GM19035 (cell line): ENCODE results near the gene PLXNB1.
"Not testable (repeated sequence)": the region's sequence is repeated elsewhere in the genome, so short reads cannot be mapped to it uniquely, and the experiment has no call there.

Source experiments
- ATAC-seq: cut with Tn5 transposase; IDR thresholded peaks from one replicate; pipeline ENCODE4 v1.9.1; 2021; ENCODE audit not compliant: unreplicated experiment

The PLXNB1 gene

GRCh38 chr3:48429960-48430707 is at the start of gene PLXNB1:
TSS of gene PLXNB1 (minus strand) at chr3:48430086. CDS start at chr3:48424611, 5,475 bp downstream.
- no peak for ATAC-seq

GRCh38 chr3:48478626-48479555 is 49.0 kb upstream of the PLXNB1 start:
- no peak for ATAC-seq

- ATAC-seq = no peak
These were observed 48.2 kb upstream of the PLXNB1 start for GRCh38 chr3:48477959-48478520.

GRCh38 chr3:48476426-48477053 is 46.7 kb upstream of the PLXNB1 start:
- ATAC-seq = no peak

GRCh38 chr3:48475188-48475587 is 45.3 kb upstream of the PLXNB1 start:
- ATAC-seq = no peak

GRCh38 chr3:48474619-48475018 is 44.7 kb upstream of the PLXNB1 start:
- ATAC-seq = no peak

GRCh38 chr3:48474031-48474430 is 44.1 kb upstream of the PLXNB1 start:
- not testable (repeated sequence) for ATAC-seq

- no peak for ATAC-seq
These were observed 43.7 kb upstream of the PLXNB1 start for GRCh38 chr3:48473617-48473952.

- peak; percentile 78 for ATAC-seq
These were observed 43.2 kb upstream of the PLXNB1 start for GRCh38 chr3:48472923-48473616.

- no peak for ATAC-seq
These were observed 42.7 kb upstream of the PLXNB1 start for GRCh38 chr3:48472673-48472922.

- ATAC-seq = no peak
These were observed 40.4 kb upstream of the PLXNB1 start for GRCh38 chr3:48470286-48470685.

- ATAC-seq = no peak
These were observed 39.4 kb upstream of the PLXNB1 start for GRCh38 chr3:48469046-48469915.

GRCh38 chr3:48468329-48468731 is 38.4 kb upstream of the PLXNB1 start:
- no peak for ATAC-seq

GRCh38 chr3:48467473-48468267 is 37.8 kb upstream of the PLXNB1 start:
- no peak for ATAC-seq

- ATAC-seq = no peak
These were observed 37.2 kb upstream of the PLXNB1 start for GRCh38 chr3:48467110-48467454.

GRCh38 chr3:48466386-48467109 is 36.7 kb upstream of the PLXNB1 start:
- peak; percentile 23 for ATAC-seq

GRCh38 chr3:48465531-48466378 is 35.9 kb upstream of the PLXNB1 start:
- peak; percentile 85 for ATAC-seq

- no peak for ATAC-seq
These were observed 35.3 kb upstream of the PLXNB1 start for GRCh38 chr3:48465237-48465530.
